SIG-M5 (cell line): ENCODE data around the gene KDELR3.

ENCODE experiments used
- DNase-seq: peaks from one replicate; lab custom pipeline; 2025; lab: John Stamatoyannopoulos, UW

The KDELR3 gene

DNA sequence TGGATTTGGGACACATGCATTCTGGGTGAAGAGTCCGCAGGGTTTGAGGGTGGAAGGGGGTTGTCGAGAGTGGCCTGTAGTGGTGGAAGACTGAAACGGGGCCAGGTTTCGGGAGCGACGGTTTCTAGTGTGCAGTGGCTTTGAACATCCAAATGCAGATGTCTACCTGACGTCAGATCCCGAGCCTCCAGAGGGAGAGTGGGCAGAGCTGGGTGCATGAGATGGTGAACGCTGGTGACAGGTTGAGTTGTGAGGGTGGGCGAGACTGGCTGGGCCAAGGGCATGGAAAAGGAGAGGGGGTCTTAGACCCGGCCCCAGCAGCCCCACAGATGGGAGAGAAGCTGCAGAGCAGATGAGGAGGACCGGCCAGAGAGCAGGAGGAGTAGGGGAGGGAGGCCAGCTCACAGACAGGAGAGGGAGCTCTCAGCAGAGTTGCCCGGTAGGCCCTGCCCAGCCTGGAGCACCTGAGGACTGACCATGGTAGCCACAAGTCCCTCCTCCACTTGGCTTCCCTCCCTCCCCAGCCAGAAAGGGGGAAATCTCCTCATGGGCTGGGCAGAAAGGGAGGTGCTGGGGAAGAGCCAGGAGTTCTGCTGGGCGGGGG lies 27.0 kb upstream of the KDELR3 start:
- no peak for DNase-seq

DNA sequence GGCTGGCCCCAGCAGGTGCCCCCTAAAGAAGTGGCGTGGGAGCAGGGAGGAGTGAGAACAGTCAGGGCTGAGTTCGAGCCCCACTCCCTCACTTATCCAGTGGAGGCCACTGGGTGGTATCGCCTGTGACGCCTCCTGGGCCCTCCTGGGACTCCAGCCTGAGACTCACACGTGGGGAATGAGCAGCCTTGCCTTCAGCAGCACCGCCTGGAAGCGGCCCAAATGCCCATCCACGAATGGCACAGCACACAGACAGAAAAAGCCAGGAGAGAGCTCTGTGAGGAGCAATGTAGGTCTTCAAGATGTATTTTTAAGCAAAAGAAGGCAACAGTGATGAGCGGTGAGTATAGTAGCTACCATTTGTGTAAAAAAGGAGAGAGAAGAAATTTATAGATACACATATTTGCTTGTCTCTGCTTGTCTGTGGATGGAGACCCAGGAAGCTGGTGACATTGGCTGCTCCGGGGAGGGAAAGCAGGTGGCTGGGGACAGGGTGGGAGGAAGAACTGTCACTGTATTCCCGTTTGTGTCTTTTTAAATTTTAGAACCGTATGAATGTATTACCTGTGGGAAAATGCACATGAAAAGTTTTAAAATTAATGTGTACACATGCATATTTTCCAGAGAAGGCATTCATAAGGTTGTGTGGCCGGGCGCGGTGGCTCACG lies 26.1 kb upstream of the KDELR3 start:
- no peak for DNase-seq

DNA sequence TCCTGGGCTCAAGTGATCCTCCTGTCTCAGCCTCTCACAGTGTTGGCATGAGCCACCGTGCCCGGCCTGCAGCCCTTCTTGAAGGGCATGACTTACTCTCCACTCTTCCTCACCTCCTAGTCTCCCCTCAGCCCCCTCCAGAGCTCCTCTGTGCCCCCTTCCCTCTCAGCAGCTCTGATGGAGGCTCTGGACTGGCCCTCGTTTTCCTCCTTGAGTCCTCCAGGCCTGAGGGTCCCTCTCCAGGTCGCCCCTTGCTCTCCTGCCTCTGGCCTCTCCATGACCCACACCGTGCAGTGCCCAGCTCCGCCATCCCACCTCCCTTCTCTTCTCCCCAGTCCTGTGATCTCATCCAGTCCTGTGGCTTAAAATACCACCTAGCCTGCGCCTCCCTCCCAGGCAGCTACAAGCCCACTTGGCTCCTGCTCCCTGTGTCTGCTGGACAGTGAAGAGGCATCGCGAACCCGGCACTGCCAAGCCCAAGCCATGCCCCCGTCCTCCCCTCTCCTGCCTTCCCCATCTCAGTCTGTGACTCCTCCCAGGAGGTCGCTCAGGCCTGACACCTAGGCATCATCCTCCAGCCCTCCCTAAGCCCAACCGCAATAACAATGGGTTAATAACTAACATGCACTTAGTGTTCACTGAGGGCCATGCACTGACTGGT lies 24.8 kb upstream of the KDELR3 start:
- DNase-seq: no peak

DNA sequence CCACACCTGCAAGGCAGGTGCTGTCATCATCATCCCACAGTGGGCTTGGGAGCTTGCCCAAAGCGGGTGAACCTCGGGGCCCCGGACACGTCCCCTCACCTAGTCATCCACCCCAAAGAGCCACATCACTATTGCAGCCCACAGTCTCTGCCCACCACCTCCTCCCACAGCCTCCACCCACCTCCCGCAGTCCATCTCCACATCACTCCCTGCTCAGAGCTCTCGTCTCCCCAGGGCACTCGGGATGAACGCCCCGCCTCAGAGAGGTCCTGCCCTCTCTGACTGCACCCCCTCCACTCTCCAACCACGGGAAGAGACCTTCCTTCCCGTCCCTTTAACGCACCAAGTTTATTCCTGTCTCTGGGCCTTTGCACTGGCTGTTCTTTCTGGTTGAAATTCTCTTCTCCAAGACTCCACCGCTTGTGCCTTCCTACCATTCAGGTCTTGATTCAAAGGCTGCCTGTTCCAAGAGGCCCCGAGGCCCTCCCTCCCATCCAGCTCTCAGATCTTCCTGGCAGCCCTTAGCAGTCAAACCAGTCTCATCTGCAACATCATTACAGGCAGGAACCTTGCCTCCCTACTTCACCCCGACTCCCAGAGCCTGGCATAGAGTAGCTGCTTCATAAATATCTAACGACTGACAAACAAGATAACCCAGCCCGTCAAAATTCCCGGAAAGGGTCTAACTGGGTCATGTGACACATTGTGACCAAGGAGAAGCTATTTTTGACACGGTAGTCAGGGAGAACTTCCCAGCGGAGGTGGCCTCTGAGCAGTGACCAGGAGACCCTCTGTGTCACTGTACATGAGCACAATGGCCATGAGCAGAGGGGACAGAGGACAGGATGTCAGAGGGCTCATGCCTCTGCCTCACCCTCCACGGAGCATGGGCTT lies 24.0 kb upstream of the KDELR3 start:
- no peak for DNase-seq

DNA sequence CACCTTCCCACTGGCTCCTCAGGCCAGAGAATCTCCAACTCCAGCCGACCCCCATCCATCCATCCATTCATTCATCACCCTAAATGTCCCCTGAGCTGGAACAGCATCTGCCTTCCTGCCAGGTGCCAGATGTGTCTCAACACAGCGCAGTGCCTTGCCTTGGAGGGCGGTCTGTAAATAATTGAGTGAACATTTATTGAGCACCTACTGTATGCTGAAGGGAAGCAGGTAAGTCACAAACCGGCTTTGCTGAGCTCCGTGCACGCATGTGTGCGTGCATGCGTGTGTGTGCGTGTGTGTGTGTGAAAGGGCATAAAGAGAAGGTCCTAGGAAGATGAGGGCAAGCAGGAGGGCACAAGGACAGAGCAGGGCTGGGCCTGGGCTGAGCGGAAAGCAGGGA lies 23.1 kb upstream of the KDELR3 start:
- DNase-seq: no peak

DNA sequence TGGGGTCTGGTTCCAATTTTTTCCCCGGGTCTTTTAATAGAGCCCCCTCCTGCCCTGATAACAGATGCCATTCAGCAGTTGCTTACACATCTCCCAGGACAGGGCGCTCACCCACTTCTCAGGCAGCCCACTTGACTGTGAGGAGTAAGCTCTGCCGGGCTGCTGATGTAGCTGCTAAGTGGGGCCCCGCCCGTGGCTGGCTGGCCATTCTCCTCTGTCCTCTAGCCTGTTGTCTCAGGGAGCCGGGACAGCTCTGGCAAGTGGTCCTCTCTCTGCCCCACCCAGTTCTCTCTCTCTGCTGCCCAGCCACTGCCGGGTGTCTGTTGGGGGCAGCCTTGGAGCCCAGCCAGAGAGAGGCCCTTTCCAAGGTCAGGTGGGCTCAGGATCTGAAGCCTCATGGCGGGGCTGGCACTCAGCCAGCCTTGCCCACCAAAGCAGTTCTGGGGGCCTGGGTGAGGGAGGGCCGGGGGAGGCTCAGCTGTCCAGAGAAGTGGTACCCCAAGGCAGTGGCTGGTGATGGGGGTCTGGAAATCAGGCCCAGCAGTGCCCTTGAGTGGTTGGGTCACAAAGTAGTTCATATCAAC lies 21.8 kb upstream of the KDELR3 start:
- DNase-seq: no peak

DNA sequence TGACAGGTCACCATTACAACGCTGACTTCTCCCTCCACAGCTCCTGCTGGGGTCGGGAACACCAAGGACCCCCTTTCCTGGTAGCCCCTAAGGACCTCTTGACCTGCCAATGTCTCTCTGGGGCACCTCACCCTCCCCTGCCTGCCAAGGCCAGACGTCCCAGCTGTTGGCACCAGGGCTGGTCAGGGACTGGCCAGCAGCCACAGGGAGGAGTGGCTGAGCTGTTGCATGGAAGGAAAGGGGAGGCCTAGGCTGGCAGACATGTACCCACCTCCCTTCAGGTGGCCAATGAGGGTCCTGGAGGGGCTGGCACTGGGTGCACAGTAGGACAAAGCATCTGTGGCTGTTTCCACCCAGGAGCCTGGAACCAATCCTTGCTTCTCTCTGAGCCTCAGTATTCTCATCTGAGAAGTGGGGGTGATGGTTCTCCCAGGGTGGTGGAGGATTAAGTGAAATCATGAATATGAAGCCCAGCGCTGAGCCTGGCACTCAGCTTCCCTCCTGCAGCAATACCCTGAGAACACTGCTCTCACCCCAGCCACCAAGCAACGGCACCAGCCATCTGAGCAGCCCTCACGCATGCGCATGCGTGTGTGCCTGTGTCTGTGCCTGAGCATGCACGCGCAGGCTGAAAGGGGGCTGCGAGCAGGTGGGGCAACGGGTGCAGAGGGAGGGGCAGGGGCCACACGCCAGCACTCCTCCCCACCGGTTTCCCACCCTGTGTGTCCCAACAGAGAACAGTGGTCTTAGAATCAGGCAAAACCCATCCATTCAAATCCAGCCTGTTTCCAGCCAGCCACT lies 18.8 kb upstream of the KDELR3 start:
- no peak for DNase-seq

DNA sequence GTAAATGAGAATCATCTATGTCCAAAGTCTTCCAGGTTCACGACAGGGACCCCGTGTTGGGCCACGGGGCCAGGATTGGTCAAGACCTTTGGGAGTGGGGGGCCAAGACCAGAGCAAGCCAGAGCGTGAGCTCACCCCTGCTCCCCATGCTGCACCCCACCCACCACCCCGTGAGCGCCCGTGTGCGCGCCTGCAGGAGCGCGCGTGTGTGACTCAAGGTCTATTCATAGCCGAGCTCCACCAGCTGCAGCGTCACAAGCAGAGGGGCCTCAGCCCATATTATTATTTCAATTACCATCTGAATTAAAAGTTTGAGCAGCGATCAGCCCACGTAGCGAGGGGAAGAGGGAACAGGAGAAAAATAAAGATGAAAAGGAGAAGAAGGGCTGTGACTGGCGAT lies 18.1 kb upstream of the KDELR3 start:
- DNase-seq: no peak

DNA sequence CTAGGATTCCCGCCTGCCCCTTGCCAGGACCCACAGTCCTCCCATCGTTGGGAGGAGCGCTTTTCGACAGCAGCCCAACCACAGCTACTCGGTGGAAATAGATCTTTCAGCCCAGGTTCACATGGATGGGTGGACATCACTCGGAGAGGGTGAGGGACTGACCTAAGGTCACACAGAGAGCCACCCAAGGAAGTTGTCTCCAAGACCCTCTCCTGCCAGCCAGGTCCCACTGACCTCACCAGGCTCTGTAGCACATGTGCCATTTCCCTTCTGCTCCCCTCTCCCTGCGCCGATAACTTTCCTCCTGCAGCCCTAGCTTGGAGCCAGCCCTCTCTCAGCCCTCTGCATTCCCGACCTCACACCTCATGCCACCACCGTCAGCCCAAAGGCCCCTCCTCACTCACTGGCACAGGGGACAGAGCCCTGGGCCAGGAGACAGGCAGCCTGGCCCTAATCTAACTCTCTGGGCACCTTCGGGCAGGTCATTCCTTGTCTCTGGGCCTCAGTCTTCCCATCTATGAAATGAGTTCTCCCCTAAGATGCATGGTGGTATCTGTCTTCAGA lies 17.6 kb upstream of the KDELR3 start:
- no peak for DNase-seq

DNA sequence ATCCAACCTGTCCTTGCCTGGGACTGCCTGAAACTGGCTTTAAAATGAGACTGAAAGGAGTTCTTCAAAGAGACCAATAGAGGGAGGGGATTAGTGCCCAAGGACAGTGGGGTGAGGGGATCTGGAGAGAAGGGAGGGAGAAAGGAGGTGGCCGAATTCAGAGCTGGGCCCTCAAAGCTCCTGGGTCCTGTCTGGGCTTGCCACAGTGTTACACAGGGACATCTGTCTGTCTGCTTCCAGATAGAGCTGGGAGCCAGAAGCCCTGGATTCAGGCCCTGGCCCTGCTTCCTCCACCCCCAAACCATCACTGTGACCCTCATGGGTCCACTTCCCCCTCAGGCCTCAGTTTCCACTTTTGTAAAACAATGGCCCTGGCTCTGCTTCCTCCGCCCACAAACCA lies 16.5 kb upstream of the KDELR3 start:
- DNase-seq: no peak

DNA sequence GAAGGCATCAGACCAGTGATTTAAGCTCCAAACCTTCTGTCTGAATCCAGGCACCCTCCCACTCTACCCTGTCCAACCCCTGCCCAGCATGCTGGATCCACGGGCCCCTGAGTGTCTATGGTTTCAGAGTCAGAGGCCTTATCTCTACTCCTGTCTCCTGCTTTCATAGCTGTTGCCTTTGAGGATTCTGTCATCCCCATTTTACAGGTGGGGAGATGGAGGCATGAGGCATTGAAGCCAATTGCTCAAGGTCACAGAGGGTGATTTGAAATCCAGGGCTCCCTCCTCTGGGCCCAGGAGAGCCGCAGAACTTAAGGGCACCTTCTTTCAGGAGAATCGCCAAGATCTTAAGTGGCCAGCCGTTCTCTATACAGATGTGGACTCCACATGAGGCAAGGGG lies 16.0 kb upstream of the KDELR3 start:
- no peak for DNase-seq

DNA sequence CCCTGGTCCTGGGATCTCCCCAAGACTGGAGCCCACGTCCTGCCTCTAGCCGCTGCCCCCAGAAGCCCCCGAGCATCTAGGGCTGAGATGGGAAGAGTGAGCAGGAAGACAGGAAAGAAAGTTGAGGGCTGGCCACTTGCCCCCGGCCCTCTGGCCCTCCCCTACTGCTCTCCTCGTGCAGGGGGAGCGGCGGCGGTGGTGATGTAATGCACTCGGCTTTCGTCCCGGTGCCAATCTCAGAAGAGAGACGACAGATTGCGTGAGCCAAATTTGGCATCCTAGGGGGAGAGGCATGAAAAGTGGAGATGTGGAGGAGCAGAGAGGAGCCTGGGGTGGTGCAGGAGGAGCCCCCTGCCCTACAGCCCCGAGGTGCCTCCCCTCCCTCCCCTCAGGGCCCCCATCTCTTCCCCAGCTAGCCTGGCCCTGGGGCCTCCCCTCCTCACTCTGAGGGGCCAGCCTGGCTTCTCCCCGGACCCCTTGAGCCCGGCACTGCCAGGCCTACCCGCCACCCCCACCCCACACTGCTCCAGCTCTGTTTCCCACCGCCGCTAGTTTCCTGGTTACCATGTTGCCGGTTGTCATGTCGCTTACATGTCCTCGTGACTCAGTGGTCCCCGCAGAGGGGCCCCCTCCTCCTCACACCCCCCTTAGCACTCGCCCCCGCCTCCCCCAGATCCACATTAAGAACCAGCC lies 15.4 kb upstream of the KDELR3 start:
- DNase-seq: no peak

DNA sequence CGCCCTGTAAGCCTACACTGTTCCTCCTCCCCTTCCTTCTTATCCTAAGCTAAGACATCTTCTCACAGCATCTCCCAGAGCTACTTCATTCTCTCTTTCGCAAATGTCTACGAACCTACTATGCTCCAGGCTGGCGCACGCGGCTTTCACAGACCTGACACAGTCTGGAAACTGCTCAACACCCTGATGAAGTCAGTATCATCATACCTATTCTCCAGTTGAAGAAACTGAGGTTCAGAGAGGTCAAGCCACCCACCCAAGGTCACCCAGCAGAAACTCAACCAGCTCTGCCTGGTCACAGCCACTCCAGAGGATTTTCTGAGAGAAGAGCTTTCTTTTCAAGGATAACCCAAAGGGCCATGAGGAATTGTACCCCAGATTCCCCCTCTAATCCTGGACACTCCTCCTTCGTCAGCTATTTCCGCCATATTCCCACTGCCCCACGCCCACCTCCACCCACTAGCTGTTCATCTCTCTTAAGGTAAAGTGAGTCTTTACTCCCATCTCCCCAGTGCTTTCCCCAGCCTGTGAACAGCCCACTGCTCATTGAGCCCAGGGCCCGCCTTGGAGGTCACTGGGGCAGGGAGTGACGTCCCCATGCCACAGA lies 14.7 kb upstream of the KDELR3 start:
- DNase-seq: no peak

DNA sequence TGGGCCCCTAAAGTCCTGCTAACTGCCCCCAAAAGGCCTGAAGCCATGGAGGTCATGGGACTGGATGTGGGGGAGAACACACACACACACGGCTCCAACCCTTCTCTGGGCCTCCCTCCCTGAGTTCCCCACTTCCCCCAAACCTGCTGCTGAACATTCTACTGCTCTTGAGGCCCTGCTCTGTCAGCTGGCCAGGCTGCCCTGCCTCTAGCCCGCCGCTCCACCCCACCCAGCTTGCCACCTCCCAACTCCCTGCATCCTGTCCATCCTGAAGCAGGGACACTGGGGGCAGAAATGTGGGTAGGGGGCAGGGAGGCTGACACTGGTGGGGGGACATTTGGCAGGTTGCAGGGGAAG lies 13.9 kb upstream of the KDELR3 start:
- no peak for DNase-seq

DNA sequence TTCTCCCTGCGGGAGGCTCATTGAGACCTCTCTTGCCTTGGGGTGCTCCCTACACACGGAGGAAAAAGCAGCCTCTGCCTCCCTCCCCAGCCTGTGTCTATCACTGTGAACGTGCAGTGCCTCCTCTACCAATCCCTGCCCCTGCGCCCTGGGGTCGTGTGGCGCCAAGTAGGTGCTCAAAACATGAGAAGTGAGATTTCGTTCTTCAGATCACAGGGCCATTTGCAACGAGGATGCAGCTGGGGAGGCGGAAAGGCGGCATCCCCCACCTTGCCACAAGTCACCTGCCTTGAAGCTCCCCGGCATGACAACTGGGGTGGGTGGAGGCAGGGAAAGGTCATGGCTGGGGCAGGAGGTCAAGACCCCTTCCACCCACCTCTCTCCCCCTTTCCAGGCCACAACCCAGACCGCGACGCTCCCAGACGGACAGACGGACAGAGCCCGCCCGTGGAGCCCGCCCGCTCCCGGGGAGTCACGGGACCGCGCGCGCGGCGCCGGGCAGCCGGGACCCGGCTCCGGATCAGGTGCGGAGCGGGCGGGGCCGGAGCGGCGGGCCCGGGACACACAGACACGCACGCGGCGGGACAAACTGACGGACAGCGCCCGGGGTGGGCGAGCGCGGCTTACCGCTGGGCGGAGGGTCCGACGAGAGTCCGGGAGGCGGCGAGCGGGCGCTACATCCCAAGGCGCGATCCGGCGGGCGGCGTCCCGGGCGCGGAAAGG lies 13.4 kb upstream of the KDELR3 start:
- no peak for DNase-seq

DNA sequence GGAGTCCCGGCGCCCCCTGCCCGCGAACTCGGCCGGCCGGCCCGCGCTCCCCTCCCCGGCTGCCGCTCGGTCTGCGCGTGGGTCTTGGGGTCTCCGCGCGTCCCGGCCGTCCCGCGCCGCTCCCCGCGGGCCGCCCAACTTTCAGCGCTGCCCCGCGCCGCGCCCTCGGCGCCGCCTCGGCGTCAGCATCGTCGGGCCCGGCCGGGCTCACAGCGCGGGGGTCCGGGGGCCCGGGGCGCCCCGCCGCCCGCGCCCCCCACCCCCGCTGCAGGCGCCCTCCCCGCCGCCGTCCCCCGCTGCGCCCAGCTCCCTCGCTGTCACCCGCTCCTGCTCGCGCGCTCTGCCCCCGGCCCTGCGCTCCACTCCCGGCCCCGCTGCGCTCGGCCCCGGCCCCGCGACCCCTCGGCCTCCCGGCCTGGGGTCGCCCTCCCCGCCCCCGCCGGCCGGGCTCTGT lies 12.8 kb upstream of the KDELR3 start, which contains the start of gene KCNJ4:
Gene KCNJ4 (minus strand): TSS at position 124 of the 454 bp plus-strand sequence. CDS start 27,067 bp downstream, outside the sequence.
- DNase-seq: no peak

DNA sequence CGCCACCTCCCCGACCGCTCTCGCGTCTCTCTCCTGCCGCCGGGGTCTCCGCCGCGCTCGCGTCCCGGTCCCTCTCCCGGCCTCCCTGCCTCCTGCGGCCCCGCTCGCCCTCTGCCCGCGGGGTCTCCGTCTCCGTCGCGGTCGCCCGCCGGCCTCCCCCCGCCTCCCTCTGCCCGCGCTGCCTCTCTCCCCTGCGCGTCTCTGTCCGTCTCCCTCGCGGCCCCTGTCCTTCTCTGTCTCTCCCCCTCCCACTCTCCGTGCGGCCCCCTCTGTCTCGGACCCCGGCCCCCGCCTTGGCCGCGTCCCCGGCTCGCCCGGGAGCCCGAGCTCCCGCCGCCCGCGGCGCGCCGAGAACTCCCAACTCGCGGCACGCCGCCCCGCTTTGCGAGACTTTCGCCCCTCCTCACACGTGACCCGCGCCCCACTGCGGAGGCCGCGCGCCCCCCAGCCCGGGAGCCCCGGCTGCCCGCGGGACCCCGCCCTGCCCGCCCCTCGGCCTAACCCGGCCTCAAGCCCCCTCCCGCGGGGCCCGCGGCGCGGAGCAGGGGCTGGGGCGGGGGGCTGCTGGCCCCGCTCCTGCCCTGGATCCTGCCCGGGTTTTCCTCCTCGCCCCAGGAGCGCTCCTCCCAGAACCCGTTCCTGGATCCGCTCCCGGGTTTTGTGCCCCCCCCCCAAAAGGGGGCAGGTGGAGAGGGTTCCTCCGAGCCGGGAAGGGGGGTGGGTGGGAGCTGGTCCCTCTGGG lies 12.2 kb upstream of the KDELR3 start:
- no peak for DNase-seq

DNA sequence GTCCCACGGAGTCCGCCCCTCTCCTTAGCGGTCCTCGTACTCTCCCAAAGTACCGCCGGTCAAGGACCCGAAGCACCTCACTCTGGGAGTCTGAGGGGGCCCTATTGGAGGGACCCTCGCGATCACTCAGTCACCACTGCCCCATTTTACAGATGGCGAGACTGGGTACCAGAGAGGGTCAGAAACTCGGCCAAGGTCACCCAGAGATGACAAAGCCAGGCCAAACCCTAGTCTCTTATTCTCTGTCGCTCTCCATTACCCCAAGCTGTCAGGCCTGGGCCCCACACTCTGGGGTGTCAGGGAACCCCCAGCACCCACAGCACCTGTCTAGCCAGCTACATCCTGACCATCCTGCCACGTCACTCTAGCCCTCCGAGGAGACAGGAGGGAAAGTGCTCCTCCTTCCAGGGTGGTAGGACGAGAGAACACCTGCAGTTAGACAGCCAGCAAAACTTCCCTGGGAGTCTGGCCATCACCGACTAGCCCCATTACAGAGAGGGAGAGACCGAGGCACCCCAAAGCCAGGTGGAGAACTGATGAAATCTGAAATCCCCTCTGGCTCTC lies 11.5 kb upstream of the KDELR3 start:
- no peak for DNase-seq
